Gastroesophageal sphincter (tissue), 3 donors: Measurements from ENCODE around the gene CYP3A7.
"Not testable (repeated sequence)": the region's sequence is repeated elsewhere in the genome, so short reads cannot be mapped to it uniquely, and the experiment has no call there.

ENCODE experiments used
- CTCF ChIP-seq, 4 experiments: fragments of 200-600 bp in 2 of 4; fragments of 450-650 bp in 2 of 4; sonication (generic) in 1 of 4; IDR thresholded peaks; one replicate each; pipeline ENCODE4 v1.5.1; 2017 to 2019; ENCODE audit warnings: antibody characterized with exemption in 4 of 4, mild to moderate bottlenecking in 2 of 4, moderate library complexity in 2 of 4
- POLR2A ChIP-seq, 2 donors: fragments of 450-650 bp; IDR thresholded peaks; one replicate each; pipeline ENCODE4 v1.6.1; 2017; ENCODE audit warnings: antibody characterized with exemption in 2 of 2, mild to moderate bottlenecking in 2 of 2, moderate library complexity in 1 of 2
- POLR2AphosphoS5 ChIP-seq: sonication (generic); formaldehyde crosslinking; IDR thresholded peaks from one replicate; pipeline ENCODE4 v1.6.1; 2017; ENCODE audit warnings: antibody characterized with exemption

GRCh38 chr7:99751322-99752052, 16.5 kb upstream of the CYP3A7 start:
- TF ChIP-seq CTCF (IDR thresholded peaks at IDR 0.05); POLR2A (IDR thresholded peaks at IDR 0.05); POLR2AphosphoS5: not testable (repeated sequence)
